B cell (primary cell): ENCODE measurements around the gene ELF4. TPM values are rescaled to one million over a fixed set of nuclear protein-coding genes. Genes with fewer than 3 reads are reported as not detected.

Source experiments
- ATAC-seq: fragments of 200-7000 bp; cut with Tn5 transposase; one replicate; pipeline ENCODE4 v1.10.0; 2021; ENCODE audit warnings: low read depth, mild to moderate bottlenecking, moderate number of reproducible peaks, moderate library complexity
- CTCF ChIA-PET: fragments of 350-600 bp; sonication (Branson Sonifier 250); formaldehyde crosslinking; loops from one replicate; lab custom pipeline; 2021; ENCODE audit warnings: antibody characterized with exemption, inconsistent platforms; lab: Charles Lee
- POLR2A ChIA-PET: fragments of 350-600 bp; sonication (Branson Sonifier 250); formaldehyde crosslinking; loops from one replicate; lab custom pipeline; 2021; ENCODE audit warnings: antibody characterized with exemption; lab: Charles Lee
- DNase-seq: peaks from one replicate; pipeline ENCODE4 v3.0.0; 2013
- H2AFZ ChIP-seq: 2 replicates; pipeline ENCODE4 v1.6.1; 2012; ENCODE audit warnings: mild to moderate bottlenecking, low read depth, low read length; ENCODE audit not compliant: insufficient read depth, poor library complexity, severe bottlenecking
- H3K27ac ChIP-seq, 2 donors: 1 replicate in 1 of 2; 2 replicates in 1 of 2; pipeline ENCODE4 v1.5.1; 2012 to 2013; ENCODE audit warnings: low read length in 2 of 2, mild to moderate bottlenecking in 2 of 2, moderate library complexity in 1 of 2
- H3K27me3 ChIP-seq, 4 experiments: fragments of 200-600 bp in 1 of 4; sonication (generic) in 1 of 4; replicated peaks in 1 of 4; 1 replicate in 2 of 4; 2 replicates in 2 of 4; pipeline versions ENCODE4 v1.6.1 to v1.7.0; 2013 to 2016; ENCODE audit warnings: low read length in 3 of 4, mild to moderate bottlenecking in 2 of 4, mixed read lengths in 1 of 4, moderate library complexity in 1 of 4; ENCODE audit not compliant: insufficient read depth in 4 of 4, control insufficient read depth in 3 of 4; ENCODE audit errors: control extremely low read depth in 1 of 4
- H3K36me3 ChIP-seq, 2 experiments: replicated peaks in 1 of 2; 1 replicate in 1 of 2; 2 replicates in 1 of 2; pipeline versions ENCODE4 v1.6.1 to v1.7.1; 2013; ENCODE audit warnings: low read length in 1 of 2; ENCODE audit not compliant: insufficient read depth in 2 of 2, control insufficient read depth in 1 of 2; ENCODE audit errors: control extremely low read depth in 1 of 2, extremely low read depth in 1 of 2
- H3K4me1 ChIP-seq, 2 donors: fragments of 200-600 bp in 1 of 2; sonication (generic) in 1 of 2; 1 replicate in 1 of 2; 2 replicates in 1 of 2; pipeline versions ENCODE4 v1.5.1 to v1.6.1; 2013 to 2017; ENCODE audit warnings: low read length in 2 of 2; ENCODE audit not compliant: control insufficient read depth in 2 of 2, insufficient read depth in 2 of 2
- H3K4me2 ChIP-seq: replicated peaks from 2 replicates; pipeline ENCODE3; 2012; ENCODE audit warnings: mild to moderate bottlenecking, low read depth, low read length; ENCODE audit not compliant: poor library complexity, severe bottlenecking
- H3K4me3 ChIP-seq, 5 experiments: fragments of 200-600 bp in 1 of 5; sonication (generic) in 1 of 5; 1 replicate in 3 of 5; 2 replicates in 2 of 5; pipeline versions ENCODE4 v1.5.1 to v1.7.0; 2011 to 2016; ENCODE audit warnings: low read length in 4 of 5, mild to moderate bottlenecking in 4 of 5, low read depth in 2 of 5, control low read depth in 1 of 5, moderate library complexity in 1 of 5; ENCODE audit not compliant: insufficient read depth in 1 of 5; ENCODE audit errors: control extremely low read depth in 1 of 5, extremely low read depth in 1 of 5
- H3K79me2 ChIP-seq: fragments of 200-600 bp; sonication (generic); one replicate; pipeline ENCODE4 v1.6.0; 2016; ENCODE audit warnings: low read length; ENCODE audit not compliant: control insufficient read depth, insufficient read depth
- H3K9ac ChIP-seq: fragments of 200-600 bp; sonication (generic); 2 replicates; pipeline ENCODE4 v1.6.1; 2017; ENCODE audit warnings: mild to moderate bottlenecking, low read length, moderate library complexity
- H3K9me3 ChIP-seq, 3 donors: one replicate each; pipeline versions ENCODE4 v1.6.1 to v1.7.1; 2013; ENCODE audit warnings: low read length in 2 of 3; ENCODE audit not compliant: control insufficient read depth in 2 of 3, insufficient read depth in 1 of 3; ENCODE audit errors: control extremely low read depth in 1 of 3
- H4K20me1 ChIP-seq: 2 replicates; pipeline ENCODE4 v1.6.0; 2012; ENCODE audit warnings: mild to moderate bottlenecking, low read length; ENCODE audit not compliant: insufficient read depth, control insufficient read depth, poor library complexity, severe bottlenecking
- H3K27ac Mint-ChIP-seq: one replicate; pipeline ENCODE4 v1.8.0; 2021; ENCODE audit warnings: mixed read lengths
- H3K27me3 Mint-ChIP-seq: one replicate; pipeline ENCODE4 v1.8.0; 2021; ENCODE audit warnings: mixed read lengths
- H3K4me1 Mint-ChIP-seq: one replicate; pipeline ENCODE4 v1.8.0; 2021; ENCODE audit warnings: mixed read lengths
- H3K4me3 Mint-ChIP-seq: one replicate; pipeline ENCODE4 v1.8.0; 2021; ENCODE audit warnings: mixed read lengths
- H3K9me3 Mint-ChIP-seq: one replicate; pipeline ENCODE4 v1.8.0; 2022; ENCODE audit warnings: mixed read lengths; ENCODE audit not compliant: insufficient read depth
- CTCF ChIP-seq: fragments of 200-600 bp; IDR thresholded peaks from one replicate; pipeline ENCODE4 v1.8.0; 2022; ENCODE audit warnings: antibody characterized with exemption, mild to moderate bottlenecking
- EZH2 ChIP-seq: IDR thresholded peaks from 2 replicates; pipeline ENCODE4 v1.6.1; 2012; ENCODE audit warnings: borderline replicate concordance, low read depth, mild to moderate bottlenecking, moderate library complexity, low read length; ENCODE audit not compliant: insufficient read depth, poor library complexity, severe bottlenecking
- WGBS: methylation state at CpG from one replicate; pipeline ENCODE4 v1.1.5; 2013; ENCODE audit warnings: missing lambda C conversion rate; ENCODE audit not compliant: insufficient coverage; 5-methylcytosine and 5-hydroxymethylcytosine counted together
- intact Hi-C: fragments of 100-400 bp; cut with micrococcal nuclease; formaldehyde crosslinking; loops from one replicate; pipeline ENCODE4 v1.10.0; 2022
- polyA plus RNA-seq: library from polyadenylated mRNA; depleted of rRNA; stranded (reverse); fragments of >200 nt; gene quantifications from 2 replicates; pipeline ENCODE4 v1.2.3, GENCODE V29; 2012
- total RNA-seq, 2 donors: library from RNA; stranded (reverse); fragments of 120-200 nt in 1 of 2; gene quantifications; 1 replicate in 1 of 2; 2 replicates in 1 of 2; pipeline versions ENCODE4 v1.2.3 to v1.2.4, GENCODE V29; 2013 to 2022

ELF4 gene
- total and polyA plus RNA-seq, 2 donors (not counting 1 experiment from before 2014, with no cell fraction given), result 24.7 to 26.3 TPM

GRCh38 chrX:130053236-130053635 lies 57.1 kb downstream of the ELF4 start:
- Histone ChIP-seq H3K9ac (no peak overlapping the region), H3K27ac (no peak overlapping the region), H4K20me1 (no peaks in the 10 kb centered on the region), H3K4me2 (no peak overlapping the region), H3K36me3 (peaks cover 0 to 16% of the 10 kb centered on the region in 2 experiments), H3K27me3 (no peaks in the 10 kb centered on the region), H3K4me1 (no peaks in the 10 kb centered on the region), H3K9me3 (no peaks in the 10 kb centered on the region), H3K79me2 (no peaks in the 10 kb centered on the region), H3K4me3 (no peak overlapping the region), H2AFZ (no peak overlapping the region)
- no peaks in the 10 kb centered on the region for H3K9me3 Mint-ChIP-seq
- ATAC-seq (no peak), DNase-seq (no peak)
- POLR2A ChIA-PET, result no interaction called here
- H3K27me3 Mint-ChIP-seq, result no peaks in the 10 kb centered on the region
- H3K4me3 Mint-ChIP-seq, result no peak overlapping the region
- H3K4me1 Mint-ChIP-seq, result no peaks in the 10 kb centered on the region
- no peak overlapping the region for H3K27ac Mint-ChIP-seq
- intact Hi-C loops, result no loop called here
- CTCF ChIA-PET, result interaction anchor here (0.9 to 1.0 kb wide), 2 partner anchors 128 to 130 kb away, joined by 3 to 4 read pairs; no protein-coding TSS in a partner anchor
- TF ChIP-seq EZH2, result no peak
- TF ChIP-seq CTCF, result no peak
- WGBS, result no CpG with 5 or more reads among the region's 10 CpGs

GRCh38 chrX:130051176-130051845 lies 59.0 kb downstream of the ELF4 start:
- ChIA-PET CTCF (interaction anchor here (0.6 to 1.0 kb wide), 2 partner anchors 9 to 448 kb away, joined by 4 to 5 read pairs; no protein-coding TSS in a partner anchor), POLR2A (no interaction called here)
- Mint-ChIP-seq H3K27me3 (no peaks in the 10 kb centered on the region), H3K9me3 (no peaks in the 10 kb centered on the region), H3K27ac (no peak overlapping the region), H3K4me1 (no peaks in the 10 kb centered on the region), H3K4me3 (no peak overlapping the region)
- Histone ChIP-seq H3K9ac (no peak overlapping the region), H2AFZ (no peak overlapping the region), H3K27ac (no peak overlapping the region), H3K4me3 (no peak overlapping the region), H3K9me3 (no peaks in the 10 kb centered on the region), H3K36me3 (peaks cover 0 to 19% of the 10 kb centered on the region in 2 experiments), H4K20me1 (no peaks in the 10 kb centered on the region), H3K79me2 (no peaks in the 10 kb centered on the region), H3K4me1 (no peaks in the 10 kb centered on the region), H3K4me2 (no peak overlapping the region), H3K27me3 (no peaks in the 10 kb centered on the region)
- DNase-seq, result no peak
- intact Hi-C loops, result no loop called here
- TF ChIP-seq EZH2, result no peak
- TF ChIP-seq CTCF, result no peak
- no peak for ATAC-seq
- WGBS, result 100% methylated on average over 3 of the region's 12 CpGs
